ENCODE results near the gene SLC25A48.

SLC25A48 gene

DNA sequence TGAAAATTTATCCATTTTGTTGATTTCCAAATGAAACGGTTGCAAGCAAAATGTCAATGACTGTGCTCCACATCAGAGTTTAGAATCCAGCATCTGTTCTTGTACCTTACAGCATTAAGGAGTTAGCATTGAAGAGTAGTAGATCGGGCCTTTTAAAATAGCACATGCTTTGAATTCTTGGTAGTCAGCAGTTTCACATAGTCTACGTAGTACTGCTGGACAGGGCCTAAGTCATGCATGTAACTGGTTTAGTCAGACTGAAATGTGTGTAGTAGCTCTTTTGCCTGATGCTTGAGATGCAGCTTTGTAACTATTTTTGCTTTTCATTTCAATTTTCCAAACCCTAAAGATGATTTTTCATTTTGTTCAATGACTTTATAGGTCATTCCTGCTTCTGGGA is 100.5 kb downstream of the SLC25A48 start:
- no peak for DNase-seq

DNA sequence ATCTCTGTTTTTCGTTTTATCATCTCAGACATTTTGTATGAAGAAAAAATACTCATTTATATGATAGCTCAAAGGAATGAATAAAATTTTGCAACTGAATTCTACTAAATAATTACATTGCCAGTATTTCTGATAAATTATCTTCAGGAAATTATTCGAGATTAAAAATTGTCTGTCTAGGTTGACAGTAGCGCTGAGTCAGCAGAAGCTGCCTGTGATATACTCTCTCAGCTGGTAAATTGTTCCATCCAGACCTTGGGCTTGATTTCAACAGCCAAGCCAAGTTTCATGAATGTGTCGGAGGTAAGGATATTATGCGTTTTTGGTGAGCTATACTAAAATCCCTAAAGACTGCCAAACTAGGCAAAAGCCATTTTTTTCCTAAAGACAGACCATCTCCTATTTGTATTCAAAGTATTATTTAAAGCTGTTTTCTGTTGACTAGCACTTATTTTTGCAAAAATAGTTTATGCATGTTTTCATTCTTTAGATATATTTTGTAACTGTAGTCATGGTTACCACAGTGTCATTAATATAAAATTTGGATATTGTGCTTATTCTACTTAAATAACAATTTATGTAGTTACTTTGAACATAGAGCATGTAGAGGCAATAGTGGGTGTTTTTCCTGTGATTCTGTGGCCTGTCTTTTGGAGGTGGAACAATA is 102.9 kb downstream of the SLC25A48 start:
- DNase-seq, result no peak
